Loucy (cell line): ENCODE results near the gene KCNJ6.

Experiments used
- H2AFZ ChIP-seq: fragments of 200-600 bp; sonication (generic); 2 replicates; pipeline ENCODE4 v1.6.0; 2016; ENCODE audit warnings: antibody characterized with exemption, mild to moderate bottlenecking, low read length, moderate library complexity
- H3F3A ChIP-seq: fragments of 200-600 bp; 2 replicates; pipeline ENCODE4 v1.6.0; 2016; ENCODE audit warnings: antibody characterized with exemption, low read depth, mild to moderate bottlenecking
- H3K27me3 ChIP-seq: fragments of 200-600 bp; sonication (generic); 2 replicates; pipeline ENCODE4 v1.6.1; 2014; ENCODE audit warnings: low read length, mild to moderate bottlenecking; ENCODE audit not compliant: insufficient read depth, poor library complexity, severe bottlenecking
- H3K36me3 ChIP-seq: fragments of 200-600 bp; sonication (generic); 2 replicates; pipeline ENCODE4 v1.6.1; 2016; ENCODE audit warnings: low read length; ENCODE audit not compliant: insufficient read depth
- H3K4me1 ChIP-seq: fragments of 200-600 bp; sonication (generic); 2 replicates; pipeline ENCODE4 v1.5.1; 2014; ENCODE audit warnings: low read length, mild to moderate bottlenecking; ENCODE audit not compliant: insufficient read depth, poor library complexity, severe bottlenecking
- H3K4me2 ChIP-seq: fragments of 200-600 bp; sonication (generic); 2 replicates; pipeline ENCODE4 v1.6.0; 2014; ENCODE audit warnings: antibody characterized with exemption, low read length, low read depth, mild to moderate bottlenecking; ENCODE audit not compliant: poor library complexity, severe bottlenecking
- H3K4me3 ChIP-seq: fragments of 200-600 bp; sonication (generic); 2 replicates; pipeline ENCODE4 v1.5.1; 2014; ENCODE audit warnings: low read length, mild to moderate bottlenecking, mixed read lengths; ENCODE audit not compliant: poor library complexity, severe bottlenecking
- H3K79me2 ChIP-seq: fragments of 200-600 bp; sonication (generic); 2 replicates; pipeline ENCODE4 v1.6.1; 2014; ENCODE audit warnings: low read length; ENCODE audit not compliant: insufficient read depth
- H3K9ac ChIP-seq: fragments of 200-600 bp; sonication (generic); 2 replicates; pipeline ENCODE4 v1.6.0; 2014; ENCODE audit warnings: mild to moderate bottlenecking, low read depth, low read length, moderate library complexity; ENCODE audit not compliant: poor library complexity, severe bottlenecking
- H3K9me2 ChIP-seq: fragments of 200-600 bp; sonication (generic); replicated peaks from 2 replicates; pipeline ENCODE4 v1.6.1; 2016; ENCODE audit warnings: low read depth, low read length, mixed read lengths
- H3K9me3 ChIP-seq: fragments of 200-600 bp; sonication (generic); 2 replicates; pipeline ENCODE4 v1.6.1; 2014; ENCODE audit warnings: mild to moderate bottlenecking, antibody characterized with exemption, low read length, low read depth; ENCODE audit not compliant: insufficient read depth
- H4K20me1 ChIP-seq: fragments of 200-600 bp; sonication (generic); 2 replicates; pipeline ENCODE4 v1.6.0; 2014; ENCODE audit warnings: antibody characterized with exemption, low read length, mild to moderate bottlenecking; ENCODE audit not compliant: insufficient read depth, poor library complexity, severe bottlenecking
- EZH2phosphoT487 ChIP-seq: fragments of 200-600 bp; IDR thresholded peaks from 2 replicates; pipeline ENCODE4 v1.6.1; 2018; ENCODE audit warnings: antibody characterized with exemption, mild to moderate bottlenecking, moderate library complexity, borderline replicate concordance
- TF ChIP-seq, protein P1 (sequence below): fragments of 200-600 bp; sonication (generic); conservative IDR thresholded peaks from 2 replicates; pipeline ENCODE4 v1.5.1; 2014; ENCODE audit warnings: mild to moderate bottlenecking, antibody characterized with exemption, low read length

Gene KCNJ6

GRCh38 chr21:37659874-37660273 is 256.4 kb downstream of the KCNJ6 start:
- Histone ChIP-seq H4K20me1 (no peaks in the 10 kb centered on the region), H2AFZ (no peak overlapping the region), H3K36me3 (no peaks in the 10 kb centered on the region), H3K27me3 (no peaks in the 10 kb centered on the region), H3K4me1 (no peaks in the 10 kb centered on the region), H3K4me2 (no peak overlapping the region), H3K9ac (no peak overlapping the region), H3F3A (no peaks in the 10 kb centered on the region), H3K9me3 (no peaks in the 10 kb centered on the region), H3K4me3 (no peak overlapping the region), H3K9me2 (no peaks in the 10 kb centered on the region), H3K79me2 (no peaks in the 10 kb centered on the region)
- TF ChIP-seq, protein P1, sequence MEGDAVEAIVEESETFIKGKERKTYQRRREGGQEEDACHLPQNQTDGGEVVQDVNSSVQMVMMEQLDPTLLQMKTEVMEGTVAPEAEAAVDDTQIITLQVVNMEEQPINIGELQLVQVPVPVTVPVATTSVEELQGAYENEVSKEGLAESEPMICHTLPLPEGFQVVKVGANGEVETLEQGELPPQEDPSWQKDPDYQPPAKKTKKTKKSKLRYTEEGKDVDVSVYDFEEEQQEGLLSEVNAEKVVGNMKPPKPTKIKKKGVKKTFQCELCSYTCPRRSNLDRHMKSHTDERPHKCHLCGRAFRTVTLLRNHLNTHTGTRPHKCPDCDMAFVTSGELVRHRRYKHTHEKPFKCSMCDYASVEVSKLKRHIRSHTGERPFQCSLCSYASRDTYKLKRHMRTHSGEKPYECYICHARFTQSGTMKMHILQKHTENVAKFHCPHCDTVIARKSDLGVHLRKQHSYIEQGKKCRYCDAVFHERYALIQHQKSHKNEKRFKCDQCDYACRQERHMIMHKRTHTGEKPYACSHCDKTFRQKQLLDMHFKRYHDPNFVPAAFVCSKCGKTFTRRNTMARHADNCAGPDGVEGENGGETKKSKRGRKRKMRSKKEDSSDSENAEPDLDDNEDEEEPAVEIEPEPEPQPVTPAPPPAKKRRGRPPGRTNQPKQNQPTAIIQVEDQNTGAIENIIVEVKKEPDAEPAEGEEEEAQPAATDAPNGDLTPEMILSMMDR = no peak
- no peak for TF ChIP-seq EZH2phosphoT487

DNA sequence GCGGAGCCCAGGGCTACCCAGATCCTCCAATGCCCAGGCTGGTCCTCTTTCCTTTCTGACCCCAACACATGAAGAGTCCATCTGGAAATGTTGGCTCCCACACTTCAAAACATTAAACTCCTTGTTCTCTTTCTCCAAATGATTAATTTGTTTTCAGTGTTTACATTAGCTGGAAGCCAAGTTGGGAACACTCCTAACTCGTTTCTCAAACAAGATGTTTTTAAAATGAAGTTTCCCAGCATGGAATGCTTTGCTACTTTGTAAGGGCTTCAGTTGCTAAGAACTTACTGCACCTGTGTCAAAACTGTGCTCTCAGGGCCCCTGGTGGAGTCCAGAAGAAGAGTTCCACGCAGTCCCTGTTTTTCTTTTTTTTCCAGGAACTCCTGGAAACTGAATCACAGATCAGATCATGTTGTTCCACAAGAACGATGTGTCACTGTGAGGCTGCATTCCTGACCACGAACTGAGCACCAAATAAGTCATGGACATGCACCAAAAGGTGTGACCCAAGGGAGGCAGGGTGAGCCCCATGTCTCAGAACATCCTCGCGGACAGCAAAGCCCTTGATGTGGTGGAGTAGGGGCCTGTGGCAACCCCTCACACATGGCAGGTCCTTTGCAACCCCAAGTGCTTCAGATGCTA is 257.3 kb downstream of the KCNJ6 start:
- Histone ChIP-seq H3K4me1 (no peaks in the 10 kb centered on the region), H3K9ac (no peak overlapping the region), H3K4me3 (no peak overlapping the region), H2AFZ (no peak overlapping the region), H4K20me1 (no peaks in the 10 kb centered on the region), H3K36me3 (no peaks in the 10 kb centered on the region), H3K9me3 (no peaks in the 10 kb centered on the region), H3F3A (no peaks in the 10 kb centered on the region), H3K79me2 (no peaks in the 10 kb centered on the region), H3K9me2 (no peaks in the 10 kb centered on the region), H3K27me3 (no peaks in the 10 kb centered on the region), H3K4me2 (no peak overlapping the region)
- TF ChIP-seq EZH2phosphoT487 = no peak
- TF ChIP-seq, protein P1 = no peak

DNA sequence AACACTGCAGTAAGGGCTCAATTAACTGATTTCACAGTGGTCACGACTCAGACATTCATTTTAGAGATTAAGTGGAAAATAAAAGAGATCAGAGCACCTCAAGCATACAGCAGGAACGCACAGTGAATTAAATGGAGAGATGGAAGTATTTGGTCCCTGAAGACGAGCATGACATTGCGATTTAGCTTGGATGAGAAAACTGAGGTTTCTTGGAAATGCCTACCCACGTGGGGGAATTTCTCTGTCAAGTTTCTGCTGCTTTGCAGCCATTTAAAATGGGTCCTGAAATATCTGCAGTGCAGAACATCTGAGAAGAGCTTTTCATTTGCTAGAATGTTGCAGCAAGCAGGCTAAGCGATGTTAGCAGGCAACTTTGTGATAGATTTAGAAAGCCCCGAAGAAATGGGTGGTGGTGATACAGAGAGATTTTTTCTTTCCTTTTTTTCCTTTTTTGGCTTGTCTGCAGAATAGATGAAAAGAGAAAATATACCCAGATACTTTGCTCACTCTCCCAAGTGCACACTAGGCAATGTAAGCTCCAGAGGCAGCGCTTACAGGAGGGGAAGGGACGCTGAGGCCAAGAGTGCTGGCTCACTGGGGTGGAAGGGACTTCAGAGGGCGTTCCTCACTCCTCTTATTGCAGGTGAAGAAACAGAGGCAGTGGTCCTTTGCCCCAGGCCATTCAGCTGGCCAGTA is 258.0 kb downstream of the KCNJ6 start:
- Histone ChIP-seq H2AFZ (no peak overlapping the region), H3F3A (no peaks in the 10 kb centered on the region), H3K4me2 (no peak overlapping the region)

More for the DNA sequence above, 258.0 kb downstream of the KCNJ6 start:
- H3K27me3 ChIP-seq = no peaks in the 10 kb centered on the region
- no peaks in the 10 kb centered on the region for H4K20me1 ChIP-seq
- H3K9ac ChIP-seq = no peak overlapping the region
- no peaks in the 10 kb centered on the region for H3K4me1 ChIP-seq
- no peaks in the 10 kb centered on the region for H3K36me3 ChIP-seq
- H3K9me2 ChIP-seq = no peaks in the 10 kb centered on the region
- no peaks in the 10 kb centered on the region for H3K9me3 ChIP-seq
- TF ChIP-seq, protein P1 = no peak
- no peak for TF ChIP-seq EZH2phosphoT487
- H3K4me3 ChIP-seq = no peak overlapping the region
- no peaks in the 10 kb centered on the region for H3K79me2 ChIP-seq
